ENCODE data around the gene FBN3.
"Not testable (repeated sequence)": the region's sequence is repeated elsewhere in the genome, so short reads cannot be mapped to it uniquely, and the experiment has no call there.

FBN3 gene

GRCh38 chr19:8044018-8044417 lies 105.4 kb downstream of the FBN3 start:
- TF ChIP-seq, protein P1, sequence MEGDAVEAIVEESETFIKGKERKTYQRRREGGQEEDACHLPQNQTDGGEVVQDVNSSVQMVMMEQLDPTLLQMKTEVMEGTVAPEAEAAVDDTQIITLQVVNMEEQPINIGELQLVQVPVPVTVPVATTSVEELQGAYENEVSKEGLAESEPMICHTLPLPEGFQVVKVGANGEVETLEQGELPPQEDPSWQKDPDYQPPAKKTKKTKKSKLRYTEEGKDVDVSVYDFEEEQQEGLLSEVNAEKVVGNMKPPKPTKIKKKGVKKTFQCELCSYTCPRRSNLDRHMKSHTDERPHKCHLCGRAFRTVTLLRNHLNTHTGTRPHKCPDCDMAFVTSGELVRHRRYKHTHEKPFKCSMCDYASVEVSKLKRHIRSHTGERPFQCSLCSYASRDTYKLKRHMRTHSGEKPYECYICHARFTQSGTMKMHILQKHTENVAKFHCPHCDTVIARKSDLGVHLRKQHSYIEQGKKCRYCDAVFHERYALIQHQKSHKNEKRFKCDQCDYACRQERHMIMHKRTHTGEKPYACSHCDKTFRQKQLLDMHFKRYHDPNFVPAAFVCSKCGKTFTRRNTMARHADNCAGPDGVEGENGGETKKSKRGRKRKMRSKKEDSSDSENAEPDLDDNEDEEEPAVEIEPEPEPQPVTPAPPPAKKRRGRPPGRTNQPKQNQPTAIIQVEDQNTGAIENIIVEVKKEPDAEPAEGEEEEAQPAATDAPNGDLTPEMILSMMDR (IDR thresholded peaks at IDR 0.05; ENCODE audit: borderline replicate concordance, insufficient read depth, low read depth, low read length) = no peak
- H3K4me3 ChIP-seq (ENCODE audit: low read depth, low read length) = no peak overlapping the region

DNA sequence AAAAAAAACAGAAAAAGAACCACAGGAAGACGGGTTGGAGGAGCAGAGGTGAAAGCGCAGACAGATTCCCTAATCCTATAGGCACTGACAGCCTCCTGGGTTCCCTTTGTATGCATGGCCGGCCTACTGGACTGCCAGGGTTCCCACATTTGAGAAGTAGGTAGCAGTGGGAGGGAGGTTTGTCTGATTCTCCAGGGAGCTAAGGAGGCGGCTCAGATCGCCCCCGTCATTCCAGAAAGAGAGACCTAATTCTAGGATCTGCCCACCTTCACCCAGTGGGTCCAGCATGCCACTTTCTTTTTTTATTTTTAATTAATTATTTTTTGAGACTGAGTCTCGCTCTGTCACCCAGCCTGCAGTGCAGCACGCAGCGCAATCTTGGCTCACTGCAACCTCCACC lies 106.5 kb downstream of the FBN3 start:
- TF ChIP-seq, protein P1 (IDR thresholded peaks at IDR 0.05; ENCODE audit: borderline replicate concordance, insufficient read depth, low read depth, low read length) = no peak
- H3K4me3 ChIP-seq (ENCODE audit: low read depth, low read length) = no peak overlapping the region

GRCh38 chr19:8041531-8041931 lies 107.9 kb downstream of the FBN3 start:
- TF ChIP-seq, protein P1 (IDR thresholded peaks at IDR 0.05; ENCODE audit: borderline replicate concordance, insufficient read depth, low read depth, low read length) = no peak
- no peak overlapping the region for H3K4me3 ChIP-seq (ENCODE audit: low read depth, low read length)

GRCh38 chr19:8039231-8039630 lies 110.2 kb downstream of the FBN3 start:
- no peak overlapping the region for H3K4me3 ChIP-seq (ENCODE audit: low read depth, low read length)
- TF ChIP-seq, protein P1 (IDR thresholded peaks at IDR 0.05; ENCODE audit: borderline replicate concordance, insufficient read depth, low read depth, low read length) = no peak

GRCh38 chr19:8038815-8039214 lies 110.6 kb downstream of the FBN3 start:
- H3K4me3 ChIP-seq (ENCODE audit: low read depth, low read length) = no peak overlapping the region
- TF ChIP-seq, protein P1 (IDR thresholded peaks at IDR 0.05; ENCODE audit: borderline replicate concordance, insufficient read depth, low read depth, low read length) = no peak

GRCh38 chr19:8036434-8037099 lies 112.8 kb downstream of the FBN3 start:
- TF ChIP-seq, protein P1 (IDR thresholded peaks at IDR 0.05; ENCODE audit: borderline replicate concordance, insufficient read depth, low read depth, low read length) = no peak
- no peak overlapping the region for H3K4me3 ChIP-seq (ENCODE audit: low read depth, low read length)

DNA sequence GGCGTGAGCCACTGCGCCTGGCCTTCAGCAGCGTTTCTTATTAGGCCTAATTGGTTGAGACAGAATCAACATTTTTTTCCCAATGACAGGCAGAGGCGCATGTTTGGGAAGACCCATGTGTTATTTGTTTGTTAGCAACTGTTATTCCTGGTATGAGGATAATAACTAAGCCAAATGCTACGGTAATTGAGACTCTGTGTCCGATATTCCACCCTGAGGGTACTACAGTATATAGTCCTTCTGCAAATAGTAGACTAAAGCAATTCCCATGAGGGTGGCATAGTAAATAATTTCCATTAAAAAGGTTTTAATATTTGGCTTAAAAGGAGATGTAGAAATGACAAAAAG lies 115.2 kb downstream of the FBN3 start:
- no peak overlapping the region for H3K4me3 ChIP-seq (ENCODE audit: low read depth, low read length)
- TF ChIP-seq, protein P1 (IDR thresholded peaks at IDR 0.05; ENCODE audit: borderline replicate concordance, insufficient read depth, low read depth, low read length) = no peak

DNA sequence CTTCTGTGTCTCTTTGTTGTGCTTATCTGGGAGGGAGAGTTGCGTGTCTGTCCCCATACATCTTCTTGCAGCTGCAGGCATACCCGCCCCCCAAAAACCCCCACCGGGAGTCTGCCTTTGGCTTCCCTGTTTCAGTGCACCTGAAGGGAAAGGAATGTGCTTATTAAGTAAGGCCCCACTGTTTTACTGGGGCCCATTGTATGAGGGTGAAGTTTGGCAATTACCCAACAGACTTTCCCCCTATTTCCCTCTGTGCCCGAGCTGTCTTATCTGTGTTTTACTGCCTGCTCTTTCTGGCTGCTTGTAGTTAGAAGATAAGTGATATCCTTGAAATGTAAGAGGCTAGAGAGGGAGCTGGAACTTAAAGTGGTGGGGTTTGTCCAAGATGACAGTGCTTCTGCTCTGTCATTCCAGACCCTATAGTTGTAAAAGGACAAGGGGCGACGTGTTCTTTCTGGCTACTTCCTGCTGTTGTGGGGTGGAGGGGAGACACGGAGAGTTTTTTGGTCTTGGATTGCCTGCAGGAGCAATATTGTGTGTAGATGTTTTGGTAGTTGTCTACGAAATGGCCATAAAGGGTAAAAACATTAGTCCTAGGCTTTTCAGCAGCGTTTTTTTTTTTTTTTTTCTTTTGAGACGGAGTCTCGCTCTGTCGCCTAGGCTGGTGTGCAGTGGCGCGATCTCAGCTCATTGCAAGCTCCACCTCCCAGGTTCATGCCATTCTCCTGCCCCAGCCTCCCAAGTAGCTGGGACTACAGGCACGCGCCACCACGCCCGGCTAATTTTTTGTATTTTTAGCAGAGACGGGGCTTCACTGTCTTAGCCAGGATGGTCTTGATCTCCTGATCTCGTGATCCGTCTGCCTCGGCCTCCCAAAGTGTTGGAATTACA lies 115.9 kb downstream of the FBN3 start:
- H3K4me3 ChIP-seq (ENCODE audit: low read depth, low read length) = not testable (repeated sequence)
